Activated T-cell treated with anti-CD3 and anti-CD28 coated beads, Interleukin-2, amount 50 U/mL, for 1 hour (primary cell): ENCODE measurements around the gene MMP24.
"Not testable (repeated sequence)": the region's sequence is repeated elsewhere in the genome, so short reads cannot be mapped to it uniquely, and the experiment has no call there.

Experiments
- DNase-seq: peaks from one replicate; pipeline ENCODE4 v3.0.0-alpha.2; 2020

The MMP24 gene

DNA sequence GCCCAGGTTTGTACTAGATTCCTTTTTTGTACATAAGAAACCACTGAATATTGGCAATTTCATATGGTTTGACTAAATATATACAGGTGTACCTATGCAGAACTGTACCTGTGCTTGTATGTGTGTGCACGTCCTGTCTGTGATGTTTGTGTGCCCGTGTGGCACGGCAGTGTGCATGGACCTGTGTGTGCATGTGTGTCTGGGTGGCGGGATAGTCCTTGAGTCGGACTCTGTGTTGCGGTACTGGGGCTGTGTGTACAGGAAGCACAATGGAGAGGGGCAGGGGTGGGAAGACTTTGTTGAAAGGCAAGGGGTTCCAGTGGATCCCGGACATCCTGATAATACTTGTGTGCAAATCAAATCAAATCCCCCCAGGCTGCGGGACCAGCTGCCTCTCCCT, 69.2 kb downstream of the MMP24 start:
- no peak for DNase-seq

DNA sequence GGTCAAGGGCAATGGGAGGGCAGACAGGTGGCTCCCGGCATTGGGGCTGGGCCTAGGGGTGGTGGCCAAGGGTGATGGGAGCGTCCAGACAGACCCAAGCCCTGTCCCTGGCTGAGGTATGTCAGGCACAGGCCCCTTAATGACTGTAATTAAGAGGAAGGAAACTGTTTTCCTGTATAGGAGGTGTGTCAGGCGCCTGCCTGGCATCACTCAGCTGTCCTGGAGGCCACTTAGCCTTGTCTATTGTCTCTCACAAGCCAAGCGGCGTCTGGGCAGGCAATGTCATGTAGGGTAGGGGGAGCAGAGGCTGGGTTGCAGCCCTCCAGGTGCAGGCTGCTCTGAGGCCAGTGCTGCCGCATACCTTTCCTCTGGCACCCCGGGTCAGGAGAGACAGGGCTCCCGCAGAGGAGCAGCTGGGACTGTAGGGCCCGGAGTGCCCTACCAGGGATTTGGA, 69.6 kb downstream of the MMP24 start:
- no peak for DNase-seq

DNA sequence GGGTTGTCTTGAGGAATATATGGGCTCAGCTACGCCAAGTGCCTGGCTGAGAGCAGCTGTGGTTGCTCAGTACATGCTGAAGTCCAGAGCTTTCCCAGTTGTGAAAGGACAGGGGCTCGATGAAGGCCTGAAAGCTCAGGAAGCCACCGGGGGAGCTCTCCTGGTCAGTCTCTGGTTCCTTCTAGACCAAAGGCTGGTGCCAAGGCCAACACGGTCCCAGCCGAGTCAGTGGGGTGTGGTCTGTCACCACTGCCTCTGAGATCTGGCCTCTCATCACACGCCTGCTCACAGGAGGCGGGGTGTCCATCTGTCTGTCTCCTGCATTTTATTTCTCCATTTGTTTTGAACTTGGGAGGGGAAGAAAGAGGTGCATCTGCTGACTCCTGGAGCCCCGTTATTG, 70.7 kb downstream of the MMP24 start:
- DNase-seq, result no peak

DNA sequence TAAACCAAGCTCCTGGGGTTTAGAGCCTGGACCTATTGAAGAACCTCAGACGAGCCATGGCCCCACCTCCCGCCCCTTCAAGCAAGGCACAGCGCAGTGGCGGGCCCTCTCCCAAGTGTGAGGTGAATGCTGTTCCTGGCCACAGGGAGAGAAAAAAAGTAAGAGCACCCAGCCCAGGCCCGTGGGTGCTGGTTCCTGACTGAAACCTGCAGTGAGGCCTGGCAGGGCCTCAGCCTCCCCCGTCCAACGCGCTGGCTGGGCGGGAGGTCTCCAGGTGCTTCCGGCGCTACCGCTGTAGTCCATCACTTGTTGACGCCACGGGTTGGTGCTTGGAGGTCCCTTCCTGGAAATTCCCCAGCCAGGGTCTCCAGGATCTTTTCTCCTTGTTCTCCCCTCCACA, 71.2 kb downstream of the MMP24 start:
- DNase-seq, result no peak

DNA sequence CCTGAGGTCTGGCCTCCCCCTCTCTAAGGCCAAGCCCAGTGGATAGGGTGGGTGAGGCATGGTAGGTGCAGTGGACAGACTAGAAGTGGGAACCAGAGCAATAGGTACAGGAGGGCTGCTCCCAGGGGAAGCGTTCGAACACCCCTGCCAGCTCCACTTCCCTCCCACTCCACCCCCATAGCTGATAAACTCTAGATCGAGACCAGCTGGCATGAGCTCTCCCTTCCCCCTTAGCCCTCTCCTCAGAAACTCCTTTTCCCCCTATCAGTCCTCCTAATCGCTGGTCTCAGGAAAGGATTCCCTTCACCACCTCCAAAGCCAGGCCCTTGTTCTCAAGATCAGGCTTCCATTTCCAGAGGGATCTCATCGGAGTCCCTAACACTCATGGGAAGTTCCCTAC, 71.8 kb downstream of the MMP24 start:
- no peak for DNase-seq

DNA sequence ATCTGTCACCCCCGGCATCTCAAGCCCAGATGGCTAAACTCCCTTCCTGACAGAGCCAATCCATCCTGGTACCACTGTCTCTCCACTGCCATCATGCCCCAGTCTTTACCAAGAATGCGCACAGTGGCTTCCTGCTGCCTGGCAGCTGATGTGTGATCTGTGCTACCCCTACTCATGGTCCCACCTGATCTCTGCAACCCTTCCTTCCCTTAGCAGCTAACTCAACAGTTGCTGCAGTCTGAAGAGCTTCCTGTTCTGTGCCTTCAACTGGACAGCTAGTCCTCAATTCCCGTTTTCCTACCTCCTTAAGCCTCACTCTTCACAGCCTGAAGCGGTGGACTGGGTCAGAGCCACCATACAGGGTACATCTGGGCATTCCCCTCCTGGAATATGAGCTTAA, 73.3 kb downstream of the MMP24 start:
- no peak for DNase-seq

DNA sequence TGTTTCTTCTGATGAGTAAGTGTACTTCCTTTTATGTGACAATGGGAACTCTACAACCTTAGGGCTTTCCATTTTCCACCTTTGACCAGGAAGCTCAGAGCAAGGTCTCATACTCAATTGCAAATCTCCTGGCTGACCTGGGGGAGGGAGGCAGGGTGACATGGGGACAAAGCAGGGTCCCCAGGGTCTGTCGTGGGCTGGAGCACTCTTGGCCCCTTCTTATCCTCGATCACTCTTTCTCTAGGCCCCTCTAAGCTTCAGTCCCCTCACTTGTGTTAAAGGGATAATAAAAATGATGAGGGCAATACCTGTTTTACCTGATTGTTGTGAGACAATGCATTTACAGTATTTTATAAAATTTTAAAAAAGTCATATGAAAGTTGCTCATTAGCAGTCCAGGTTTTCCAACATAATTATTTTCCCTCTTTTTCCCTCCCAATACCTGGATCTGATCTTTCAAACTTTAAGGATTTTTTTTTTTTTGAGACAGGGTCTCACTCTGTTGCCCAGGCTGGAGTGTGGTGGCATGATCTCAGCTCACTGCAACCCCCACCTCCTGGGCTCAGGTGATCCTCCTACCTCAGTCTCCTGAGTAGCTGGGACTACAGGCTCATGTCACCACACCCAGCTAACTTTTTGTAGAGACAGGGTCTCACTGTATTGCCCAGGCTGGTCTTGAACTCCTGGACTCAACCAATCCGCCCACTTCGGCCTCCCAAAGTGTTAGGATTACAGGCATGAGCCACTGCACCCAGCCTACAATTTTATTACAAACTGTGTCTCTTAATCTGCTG, 74.2 kb downstream of the MMP24 start:
- DNase-seq, result no peak

DNA sequence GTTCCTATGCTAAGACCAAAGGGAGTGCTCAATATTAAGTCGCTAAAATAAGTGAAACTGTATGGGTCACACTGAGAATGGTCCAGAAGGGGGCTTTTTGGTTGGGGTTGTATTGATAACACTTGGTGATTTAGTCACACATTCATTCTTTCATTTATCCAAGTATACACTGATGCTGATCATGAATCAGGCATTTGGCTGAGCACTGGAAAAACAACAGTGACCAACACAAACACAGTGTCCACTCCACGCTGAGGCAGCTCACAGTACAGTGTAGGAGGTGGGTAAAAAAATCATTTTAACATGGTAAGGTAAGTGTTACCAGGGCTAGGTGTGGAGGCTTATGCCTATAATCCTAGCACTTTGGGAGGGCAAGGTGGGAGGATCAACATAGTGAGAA, 74.9 kb downstream of the MMP24 start:
- DNase-seq, result no peak

DNA sequence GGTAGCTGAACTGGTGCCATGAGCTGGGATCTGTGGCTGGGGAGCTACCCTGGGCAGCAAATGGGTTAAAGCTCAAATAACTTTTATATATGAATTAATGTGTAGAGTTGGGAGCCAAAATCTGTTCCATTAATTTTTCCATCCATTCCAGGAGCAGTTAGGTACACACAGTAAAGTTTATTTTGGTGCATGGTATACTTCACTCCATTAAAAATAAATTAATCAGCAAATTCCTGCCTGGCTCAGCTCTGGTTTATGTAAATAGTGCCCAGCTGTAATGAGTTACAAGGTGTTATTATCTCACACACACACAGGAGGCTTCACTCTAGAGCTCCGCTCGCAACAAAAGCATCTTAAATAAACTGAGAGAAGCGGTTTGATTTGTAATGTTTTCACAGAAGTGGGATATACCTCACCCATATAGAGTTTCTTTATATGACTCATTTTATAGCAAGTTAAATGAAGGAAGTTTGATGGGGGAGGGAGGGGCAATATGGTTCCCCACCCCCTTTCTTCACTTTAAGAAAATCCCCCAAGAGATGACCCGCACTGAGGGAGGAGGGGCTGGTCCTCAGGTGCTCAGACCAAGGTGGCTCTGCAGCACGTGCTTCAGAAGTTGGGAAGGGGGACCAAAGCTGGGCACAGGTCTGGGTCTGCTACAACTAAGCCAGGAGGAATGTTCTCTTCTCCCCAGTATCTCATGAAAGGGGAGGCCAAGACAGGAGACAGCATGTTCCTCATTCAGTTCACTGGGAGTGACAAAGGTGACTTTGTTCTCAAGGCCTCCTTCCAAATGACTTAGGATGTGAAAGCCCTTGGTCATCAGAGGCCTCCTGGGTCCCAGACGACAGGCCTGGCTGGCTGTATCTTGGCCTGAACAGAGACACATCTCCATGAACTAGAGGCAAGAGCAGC, 76.2 kb downstream of the MMP24 start:
- DNase-seq, result no peak

DNA sequence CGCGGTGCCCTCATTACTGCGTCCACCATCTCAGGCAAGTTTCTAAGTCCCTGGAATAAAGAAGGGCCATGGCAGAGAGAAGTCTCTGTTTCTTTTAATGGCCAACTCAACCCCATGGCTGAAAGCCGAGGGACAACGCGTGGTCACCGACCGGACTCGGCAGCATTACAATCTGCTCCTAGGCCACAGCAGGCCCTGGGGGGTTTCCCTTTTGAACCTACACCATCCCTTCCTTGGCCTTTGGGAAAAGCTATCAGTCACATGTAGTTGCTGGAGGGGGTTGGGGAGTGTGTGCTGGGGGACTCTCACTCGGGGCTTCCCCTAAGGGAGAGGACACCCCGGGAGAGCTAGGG, 76.9 kb downstream of the MMP24 start:
- no peak for DNase-seq

DNA sequence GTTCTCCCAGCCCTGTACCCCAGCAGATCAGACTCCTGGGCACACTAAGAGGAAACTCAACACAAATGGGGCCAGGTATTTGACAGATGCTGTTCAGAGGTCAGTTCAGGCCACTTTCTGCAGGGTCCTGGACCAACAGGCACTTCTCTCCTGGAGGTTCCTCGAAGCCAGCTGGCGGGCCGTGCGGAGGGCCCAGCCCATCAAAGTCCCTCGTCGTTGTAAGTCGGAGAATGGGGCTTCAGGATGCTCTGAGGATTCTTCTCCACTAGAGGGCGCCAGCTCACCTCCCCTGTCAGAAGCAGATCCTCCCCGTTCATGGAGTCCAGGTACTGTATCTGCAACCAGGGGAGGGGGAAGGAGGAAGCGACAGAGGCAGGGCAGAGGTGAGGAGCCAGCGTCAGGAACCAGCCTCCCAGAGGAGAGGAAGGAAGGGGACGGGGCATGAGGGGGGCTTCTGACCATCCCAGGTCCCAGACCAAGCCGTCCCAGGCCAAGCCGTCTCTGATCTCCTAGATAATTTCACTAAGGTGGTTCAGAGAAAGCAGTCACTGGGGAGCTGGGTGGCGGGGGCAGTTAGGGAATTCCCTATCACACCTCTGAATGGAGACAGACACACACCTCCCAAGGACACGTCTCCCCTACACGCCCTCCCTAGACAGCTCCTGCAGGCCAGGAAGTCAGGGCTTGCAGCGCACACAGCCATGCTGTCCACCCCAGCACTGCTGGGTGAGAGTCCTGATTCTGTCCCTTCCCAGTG, 77.4 kb downstream of the MMP24 start:
- DNase-seq, result peak; percentile 77

DNA sequence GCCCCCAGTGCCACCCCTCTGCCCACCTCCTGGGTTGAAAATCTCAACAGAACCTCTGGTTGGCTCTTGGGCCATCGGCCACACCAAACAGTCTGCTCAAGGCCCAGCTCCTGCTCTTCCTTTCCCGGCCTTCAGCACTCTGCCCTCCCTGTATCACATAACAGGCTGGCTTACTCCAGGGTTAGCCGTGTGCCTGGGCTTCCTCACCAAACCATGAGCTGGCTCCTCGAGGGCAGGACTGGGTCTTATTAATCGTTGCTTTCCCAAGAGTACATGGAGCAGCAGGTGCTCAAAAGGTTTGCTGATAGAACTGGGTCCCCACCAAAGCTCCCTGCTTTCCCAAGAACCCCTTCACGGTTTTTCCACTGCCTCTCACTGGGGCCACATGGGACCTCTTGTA, 78.5 kb downstream of the MMP24 start:
- DNase-seq, result no peak

DNA sequence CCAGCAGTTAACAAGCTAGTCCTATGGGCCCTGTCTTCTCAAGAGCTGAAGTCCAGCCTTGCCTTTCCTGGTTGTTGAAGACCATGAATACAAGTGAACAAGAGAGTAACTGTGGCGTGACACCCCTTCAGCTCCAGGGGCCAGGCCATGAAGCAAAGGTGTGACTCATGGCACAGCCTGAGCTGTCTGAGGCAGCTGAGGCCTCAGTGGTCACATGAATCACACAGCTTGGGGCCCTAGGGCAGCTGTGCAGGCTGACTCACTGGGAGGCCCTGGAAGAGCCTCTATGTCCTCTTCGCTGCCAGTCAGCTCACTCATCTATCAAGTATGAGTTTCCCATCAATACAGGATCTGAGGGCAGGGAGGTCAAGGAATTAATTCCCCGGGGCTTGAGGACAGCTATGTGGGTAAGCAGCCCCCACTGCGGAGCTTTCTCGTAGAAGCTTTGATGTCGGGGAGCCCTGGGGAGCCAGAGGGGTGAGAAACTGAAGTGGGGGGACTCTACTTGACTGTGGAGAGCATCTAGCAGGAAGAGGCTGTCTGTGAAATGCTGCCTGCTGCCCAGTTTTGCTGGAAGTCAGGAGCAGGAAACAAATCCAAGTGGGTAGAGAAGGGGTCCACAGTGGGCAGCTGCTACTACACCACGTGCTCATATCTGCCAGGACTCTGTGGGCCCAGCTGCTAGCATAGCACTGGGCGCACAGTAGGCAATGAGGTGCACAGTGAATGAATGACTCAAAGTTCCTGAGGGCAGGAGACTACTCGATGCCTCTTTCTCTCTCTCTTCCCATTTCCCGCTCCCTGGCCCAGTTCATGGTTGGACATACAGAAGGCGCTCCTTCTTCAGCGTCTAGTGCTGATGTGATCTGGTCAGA, 79.4 kb downstream of the MMP24 start:
- DNase-seq, result no peak

DNA sequence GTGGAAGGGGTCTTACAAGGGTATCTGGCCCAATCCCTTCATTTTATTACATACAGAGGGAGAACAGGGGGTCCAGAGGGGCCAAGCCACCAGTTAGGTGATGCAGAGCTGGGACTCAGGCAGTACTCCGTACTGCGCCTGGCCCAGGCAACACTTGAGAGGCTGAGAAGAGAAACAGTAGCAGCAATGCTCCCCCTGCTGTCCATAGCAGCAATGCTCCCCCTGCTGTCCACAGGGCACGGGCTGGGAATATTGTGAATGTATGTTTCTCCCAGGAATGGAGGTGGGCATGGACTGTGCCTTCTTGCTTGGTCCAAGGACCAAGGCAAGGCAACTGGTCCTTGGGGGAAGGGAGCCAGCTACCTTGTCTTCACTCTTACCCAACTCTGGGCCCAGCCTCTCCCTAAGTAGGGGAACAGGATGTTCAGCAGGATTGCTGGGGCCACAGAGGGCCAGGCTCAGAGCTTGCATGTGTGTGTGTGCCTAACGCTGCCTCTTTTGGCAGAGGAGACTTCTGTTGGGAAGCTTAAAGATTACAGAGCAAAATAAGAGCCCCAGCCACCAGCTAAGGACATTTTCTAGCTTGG, 80.5 kb downstream of the MMP24 start:
- DNase-seq, result peak; percentile 35

DNA sequence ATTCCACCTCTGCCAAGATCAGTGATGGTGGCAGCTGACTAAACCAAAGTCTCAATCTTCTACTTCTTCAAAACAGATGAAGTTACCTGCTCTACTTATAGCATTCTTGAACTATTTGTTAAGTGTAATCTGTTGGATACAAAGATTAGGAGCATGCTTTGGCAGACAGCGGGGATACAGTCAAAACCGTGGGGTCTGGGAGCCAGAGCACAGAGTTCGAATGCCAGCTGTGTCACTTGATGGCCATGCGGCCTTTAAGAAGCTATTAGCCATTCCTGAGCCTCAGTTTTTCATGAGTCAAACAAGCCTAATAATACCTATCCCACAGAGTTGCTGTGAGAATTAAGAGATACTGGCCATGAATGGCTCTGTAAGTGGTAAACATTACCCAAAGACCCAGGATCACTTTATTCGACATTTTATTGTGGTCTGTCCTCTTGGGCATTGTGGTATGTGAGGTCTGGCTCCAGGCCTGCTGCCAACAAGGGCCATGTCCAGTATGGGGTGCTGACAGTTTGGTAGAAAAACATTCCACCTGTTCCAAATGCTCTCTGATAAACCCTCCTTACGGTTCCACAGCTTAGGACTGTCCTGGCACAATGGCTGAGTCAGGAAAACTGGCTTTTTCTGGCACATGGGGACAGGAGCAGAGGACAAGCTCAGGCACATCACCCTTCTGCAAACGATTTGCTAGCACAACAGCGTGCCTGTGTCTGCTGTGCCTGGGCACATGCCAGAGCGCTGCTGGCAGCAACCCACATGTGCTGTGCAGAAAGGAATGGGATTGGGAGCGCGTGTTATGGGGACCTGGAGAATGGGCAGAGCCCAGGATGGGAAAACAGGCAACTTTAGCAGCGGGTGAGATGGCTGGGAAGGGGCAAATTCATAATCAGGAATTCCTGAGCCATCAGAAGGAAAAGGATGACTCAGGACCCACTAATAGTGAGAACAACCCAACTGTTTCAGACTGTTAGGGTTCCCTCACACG, 81.5 kb downstream of the MMP24 start:
- DNase-seq, result no peak

DNA sequence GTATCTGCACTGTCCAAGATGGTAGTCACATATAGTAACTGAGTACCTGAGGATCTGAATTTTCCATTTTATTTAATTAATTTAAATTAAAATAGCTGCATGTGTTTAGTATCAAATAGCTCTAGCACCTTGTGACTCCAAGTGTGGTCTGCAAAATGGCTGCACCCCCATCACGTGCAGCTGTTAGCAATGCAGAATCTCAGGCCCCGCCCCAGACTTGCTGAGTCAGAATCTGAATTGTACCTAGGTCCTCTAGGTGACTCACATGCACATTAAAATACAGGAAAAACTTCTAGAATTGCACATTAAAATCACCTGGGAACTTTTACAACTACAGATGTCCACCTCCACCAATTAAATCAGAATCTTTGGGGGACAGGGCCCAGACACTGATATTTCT, 84.9 kb downstream of the MMP24 start:
- DNase-seq, result no peak

DNA sequence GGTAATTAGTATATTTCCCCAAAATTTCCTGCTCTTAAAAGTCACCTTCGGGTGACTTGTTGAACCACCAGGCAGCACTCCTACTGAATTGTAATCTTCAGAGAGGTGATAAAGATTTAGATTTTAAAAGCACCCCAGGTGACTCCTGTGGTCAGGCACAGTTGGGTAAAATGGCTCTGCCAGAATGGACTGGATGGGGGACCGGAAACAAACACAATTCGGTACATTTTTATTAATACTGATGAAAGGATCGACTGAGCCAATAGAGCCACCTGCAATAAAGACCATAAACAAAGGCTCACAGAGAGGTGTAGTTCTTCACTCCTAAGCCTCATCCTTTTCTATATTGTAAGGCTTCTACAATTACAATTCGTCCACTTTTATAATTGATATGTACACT, 85.3 kb downstream of the MMP24 start:
- no peak for DNase-seq

DNA sequence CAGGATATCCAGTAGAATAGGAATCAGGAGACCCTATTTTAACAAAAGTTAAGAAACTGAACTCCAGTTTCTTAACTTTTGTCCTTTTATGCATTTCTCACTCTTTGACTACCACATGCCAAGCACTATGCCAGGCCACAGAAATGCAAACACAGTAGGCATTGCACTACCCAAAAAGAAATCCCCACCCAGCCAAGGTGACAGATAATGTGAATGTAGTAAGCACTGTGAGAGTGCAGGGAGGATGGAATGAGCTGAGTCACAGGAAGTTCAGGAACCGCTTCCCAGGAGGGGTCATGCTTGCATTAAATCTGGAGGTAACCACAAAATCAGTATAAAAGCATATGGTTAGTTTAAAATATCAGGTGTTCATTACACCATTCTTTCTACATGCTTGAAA, 85.8 kb downstream of the MMP24 start:
- no peak for DNase-seq

DNA sequence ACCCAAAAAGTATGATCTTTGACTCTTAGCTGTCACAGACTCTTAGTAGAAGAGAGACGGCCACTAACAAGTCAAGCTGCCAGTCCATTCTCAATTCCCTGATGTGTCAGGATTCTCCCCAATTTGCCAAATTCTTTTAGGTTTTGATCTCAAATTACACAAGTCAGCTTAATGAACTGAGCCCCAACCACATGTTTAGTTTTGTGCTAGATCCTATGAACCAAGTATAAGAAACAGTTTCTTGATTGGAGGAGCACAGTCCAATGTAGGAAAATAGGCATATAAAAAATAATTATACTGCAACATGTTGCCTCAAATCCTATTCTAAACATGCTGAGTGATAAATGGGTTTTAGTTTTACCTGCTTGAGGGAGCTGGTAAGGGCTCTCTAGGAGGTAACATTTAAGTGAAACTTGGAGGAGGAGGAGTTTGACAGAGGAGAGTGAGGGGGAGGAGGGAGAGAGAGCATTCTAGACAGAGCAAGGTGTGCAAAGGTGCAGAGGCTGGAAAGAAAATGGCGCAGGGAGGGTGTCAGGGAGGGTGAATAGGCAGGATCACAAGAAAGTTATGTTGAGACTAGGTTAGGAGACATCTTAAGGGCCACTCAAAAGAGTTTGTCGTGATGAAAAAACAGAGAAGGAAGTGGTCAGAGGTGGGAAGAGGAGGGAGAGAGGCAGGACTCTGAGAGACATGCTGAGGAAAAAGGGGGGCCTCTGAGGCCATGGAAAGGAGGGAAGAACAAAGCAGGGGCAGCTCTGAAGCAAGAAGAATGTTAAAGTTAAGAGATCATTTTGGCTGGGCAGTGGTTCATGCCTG, 88.5 kb downstream of the MMP24 start:
- no peak for DNase-seq

DNA sequence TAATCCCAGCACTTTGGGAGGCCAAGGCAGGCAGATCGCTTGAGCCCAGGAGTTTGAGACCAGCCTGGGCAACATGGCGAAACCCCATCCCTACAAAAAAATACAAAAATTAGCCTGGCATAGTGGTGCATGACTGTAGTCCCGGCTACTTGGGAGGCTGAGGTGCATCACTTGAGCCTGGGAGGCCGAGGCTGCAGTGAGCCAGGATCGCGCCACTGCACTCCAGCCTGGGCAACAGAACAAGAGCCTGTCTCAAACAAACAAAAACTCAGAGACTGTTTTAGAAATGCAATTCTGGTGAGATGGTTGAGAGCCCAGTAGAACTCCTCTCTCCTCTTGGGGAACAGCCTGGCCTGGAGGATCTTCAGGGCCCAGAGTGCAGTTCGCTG, 89.1 kb downstream of the MMP24 start:
- not testable (repeated sequence) for DNase-seq
